HG03460 (cell line): ENCODE data around the gene GNG3.
"Not testable (repeated sequence)": the region's sequence is repeated elsewhere in the genome, so short reads cannot be mapped to it uniquely, and the experiment has no call there.

Experiments used
- ATAC-seq: cut with Tn5 transposase; IDR thresholded peaks from one replicate; pipeline ENCODE4 v1.9.1; 2021; ENCODE audit not compliant: unreplicated experiment

GNG3 gene

GRCh38 chr11:62716206-62716605 is 8.7 kb downstream of the GNG3 start:
- no peak for ATAC-seq

DNA sequence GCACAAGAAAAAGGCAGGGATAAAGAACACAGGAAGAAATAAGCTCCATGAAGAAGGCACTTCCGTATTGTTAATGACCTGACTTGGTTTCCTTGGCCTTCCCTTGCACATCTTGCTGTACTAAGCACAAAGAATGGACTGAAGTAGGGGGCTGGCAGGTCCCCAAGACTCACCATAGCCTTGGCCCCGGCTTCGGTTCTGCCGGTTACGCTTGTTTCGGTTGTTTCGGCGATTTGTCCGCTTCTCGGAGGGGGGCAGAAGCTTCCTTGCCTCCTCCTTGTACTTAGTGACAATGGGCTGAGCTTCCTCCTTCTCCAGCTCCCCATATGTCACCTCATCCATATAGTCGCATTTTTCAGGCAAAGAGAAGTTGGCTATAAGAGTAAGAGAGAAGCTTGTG is 9.3 kb downstream of the GNG3 start:
- no peak for ATAC-seq

DNA sequence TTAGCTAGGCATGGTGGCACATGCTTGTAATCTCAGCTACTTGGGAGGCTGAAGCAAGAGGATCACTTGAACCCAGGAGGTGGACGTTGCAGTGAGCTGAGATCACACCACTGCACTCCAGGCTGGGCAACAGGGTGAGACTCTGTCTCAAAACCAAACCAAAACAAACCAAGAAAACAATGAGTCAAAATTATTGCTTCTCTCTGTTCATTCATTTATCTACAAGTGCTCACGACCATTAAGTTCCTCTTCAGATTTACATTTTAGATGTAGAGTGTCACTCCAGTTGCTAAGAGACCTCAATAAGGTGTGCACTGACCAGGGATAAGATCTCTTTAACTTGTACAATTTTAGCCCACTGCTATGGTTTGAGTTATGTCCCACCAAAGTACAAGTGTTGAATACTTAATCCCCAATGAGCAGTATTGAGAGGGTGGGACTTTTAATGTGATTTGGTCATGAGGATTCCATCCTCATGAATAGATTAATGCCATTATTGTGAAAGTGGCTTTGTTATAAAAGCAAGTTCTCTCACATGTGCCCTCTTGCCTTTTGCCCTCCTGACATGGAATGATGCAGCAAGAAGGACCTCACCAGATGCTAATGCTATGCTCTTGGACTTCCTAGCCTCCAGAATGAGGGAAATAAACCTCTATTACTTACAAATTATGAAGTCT is 12.0 kb downstream of the GNG3 start:
- ATAC-seq = no peak

GRCh38 chr11:62721994-62722393 is 14.5 kb downstream of the GNG3 start:
- no peak for ATAC-seq

DNA sequence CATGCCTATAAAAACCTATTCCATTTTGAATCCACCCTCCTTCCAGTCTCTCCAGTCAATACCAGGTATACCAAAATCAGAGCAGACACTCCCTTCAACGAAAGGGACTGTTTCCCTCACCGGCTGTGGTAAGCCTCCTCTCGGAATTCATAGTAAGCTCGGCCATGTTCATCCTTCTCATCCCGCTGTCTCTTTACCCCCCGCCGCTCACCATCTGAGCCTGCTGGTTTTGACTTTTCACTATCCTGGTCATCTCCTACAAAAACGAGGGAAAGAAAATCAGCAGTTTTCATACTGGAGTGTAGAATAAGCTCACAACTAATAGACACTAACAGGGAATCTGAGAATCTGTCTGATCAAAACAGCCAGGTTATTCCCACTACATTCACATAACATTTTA is 16.7 kb downstream of the GNG3 start:
- no peak for ATAC-seq

DNA sequence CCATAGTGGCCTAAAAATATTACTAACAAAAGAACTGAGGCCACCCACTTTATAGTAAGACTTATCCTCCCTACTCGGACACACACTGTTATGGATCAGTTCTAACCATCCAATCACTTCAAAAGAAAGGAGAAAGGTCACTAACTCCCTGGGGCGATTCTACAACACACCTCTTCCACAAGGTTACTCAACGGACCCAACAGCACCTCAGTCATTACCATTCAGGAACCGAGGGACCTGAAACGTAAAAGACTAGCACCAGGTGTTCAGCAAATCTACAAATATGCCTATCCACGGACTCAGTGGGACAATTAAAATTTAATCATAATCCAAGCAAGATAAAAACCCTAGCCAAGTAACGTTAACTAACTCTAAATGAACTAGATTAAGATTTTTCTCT is 18.2 kb downstream of the GNG3 start:
- ATAC-seq = no peak

GRCh38 chr11:62726156-62726914 is 18.9 kb downstream of the GNG3 start:
- no peak for ATAC-seq

GRCh38 chr11:62726915-62727164 is 19.4 kb downstream of the GNG3 start:
- ATAC-seq = no peak

DNA sequence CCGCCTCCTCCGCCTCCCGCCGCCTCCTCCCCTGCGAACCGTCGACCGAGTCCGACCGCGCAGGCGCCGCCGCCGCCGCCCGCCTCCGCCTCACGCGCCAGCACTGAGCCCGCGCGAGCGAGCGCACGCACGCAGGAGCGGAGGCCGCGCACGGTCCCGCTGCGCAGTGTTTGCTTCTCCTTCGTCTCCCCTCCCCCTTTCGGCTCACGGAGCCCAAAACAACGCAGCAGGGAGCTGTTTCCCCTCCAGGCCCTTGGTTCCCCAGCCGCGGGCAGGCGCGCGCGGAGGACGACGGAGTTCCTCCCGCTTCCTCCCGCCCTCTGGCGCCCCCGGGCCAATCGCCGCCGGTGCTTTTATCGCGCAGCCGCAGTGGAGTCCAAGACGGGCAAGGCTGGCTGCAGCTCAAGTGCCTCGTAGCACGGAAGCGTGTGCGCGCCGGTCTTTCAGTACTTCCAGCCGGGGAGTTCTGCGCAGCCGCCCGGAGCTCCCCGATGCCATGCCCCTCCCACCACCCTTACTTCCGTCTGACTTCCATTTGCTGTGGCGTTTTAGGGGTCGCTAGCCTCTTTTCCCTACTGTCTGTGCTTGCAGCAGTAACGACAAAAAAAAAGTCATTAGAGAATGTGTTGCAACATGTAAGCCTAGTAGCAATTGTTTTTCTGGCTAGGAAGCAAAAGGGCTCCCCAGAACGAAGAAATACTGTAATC is 19.8 kb downstream of the GNG3 start, which contains the start of gene HNRNPUL2:
Gene HNRNPUL2, minus strand, starts transcription at position 293 of the 707 bp plus-strand sequence. CDS start 301 bp downstream, outside the sequence.
- ATAC-seq = peak; percentile 64

- ATAC-seq = peak; percentile 47
Observed at GRCh38 chr11:62727872-62728170, 20.3 kb downstream of the GNG3 start.

DNA sequence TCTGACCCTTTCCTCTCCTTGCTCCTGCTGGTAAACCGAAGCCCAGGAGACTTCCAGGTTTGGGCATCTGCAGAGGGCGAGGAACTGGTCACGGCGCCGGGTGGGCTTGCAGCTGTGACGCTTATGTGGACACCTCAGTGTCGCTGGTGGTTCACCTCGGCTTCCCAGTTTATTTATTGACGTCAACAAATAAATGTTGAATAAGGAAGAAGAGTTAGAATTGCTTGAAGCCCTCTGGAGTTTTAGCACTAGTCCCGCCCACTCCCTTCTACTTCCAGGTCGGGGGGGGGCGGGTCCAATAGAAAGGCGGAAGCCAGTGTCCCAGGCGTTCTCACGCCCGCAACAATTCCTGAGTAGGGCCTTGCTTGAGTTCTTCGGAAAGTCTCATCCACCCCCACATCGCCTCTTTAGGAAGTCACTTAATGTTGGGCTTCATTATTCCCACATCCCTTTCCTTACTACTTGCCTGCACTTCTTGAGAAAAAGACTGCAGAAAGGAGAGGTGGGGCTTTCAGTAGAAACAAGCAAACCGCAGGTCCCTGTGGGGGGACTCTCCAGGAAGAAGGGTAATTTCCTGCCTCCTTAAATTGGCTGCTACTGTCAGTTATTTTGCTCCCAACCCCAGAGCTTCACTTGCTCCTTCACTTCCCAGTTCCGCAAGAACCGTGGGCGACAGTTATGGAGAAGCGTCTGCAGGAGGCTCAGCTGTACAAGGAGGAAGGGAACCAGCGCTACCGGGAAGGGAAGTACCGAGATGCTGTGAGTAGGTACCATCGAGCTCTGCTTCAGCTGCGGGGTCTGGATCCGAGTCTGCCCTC is 20.9 kb downstream of the GNG3 start, which contains the start of gene TTC9C:
Gene TTC9C, plus strand, starts transcription at position 316 of the 818 bp plus-strand sequence. Its CDS starts 363 bp downstream, at position 679.
- ATAC-seq = peak; percentile 19

GRCh38 chr11:62730076-62730475 is 22.6 kb downstream of the GNG3 start:
- ATAC-seq = not testable (repeated sequence)

DNA sequence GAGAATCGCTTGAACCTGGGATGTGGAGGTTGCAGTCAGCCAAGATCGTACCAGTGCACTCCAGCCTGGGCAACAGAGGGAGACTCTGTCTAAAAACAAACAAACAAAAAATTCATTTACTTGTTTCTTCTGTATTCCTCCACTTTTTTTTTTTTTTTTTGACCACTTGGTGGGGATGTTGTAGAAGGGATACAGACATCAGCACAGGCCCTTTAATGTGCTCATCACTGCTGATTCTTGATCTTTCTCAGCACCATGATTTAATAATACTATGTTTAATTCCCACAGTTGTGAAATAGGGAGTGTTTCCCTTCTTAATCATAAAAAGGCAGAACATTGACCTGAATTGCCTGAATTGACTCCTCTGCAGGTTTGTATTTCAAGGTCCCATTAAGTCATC is 25.4 kb downstream of the GNG3 start:
- no peak for ATAC-seq

DNA sequence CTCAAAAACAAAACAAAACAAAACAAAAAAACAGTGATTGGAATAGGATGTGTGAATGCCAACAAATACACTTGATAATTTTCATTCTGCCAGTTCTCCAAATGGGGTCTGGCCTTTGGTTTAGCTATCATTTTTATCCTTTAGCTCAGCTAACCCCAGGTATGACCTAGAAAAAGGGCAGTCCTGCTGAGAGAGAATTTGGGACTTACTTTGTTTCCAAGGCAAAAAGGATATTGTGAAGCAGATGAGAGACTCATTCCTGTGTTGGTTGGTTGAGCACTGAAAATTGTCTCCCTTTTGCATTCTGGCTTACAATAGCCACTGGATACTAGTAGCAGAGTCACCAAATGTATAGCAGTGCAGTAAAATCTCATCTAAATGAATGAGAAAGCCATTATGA is 29.7 kb downstream of the GNG3 start:
- no peak for ATAC-seq

- ATAC-seq = no peak
Observed at GRCh38 chr11:62747475-62748160, 40.1 kb downstream of the GNG3 start.

- not testable (repeated sequence) for ATAC-seq
Observed at GRCh38 chr11:62749931-62750330, 42.5 kb downstream of the GNG3 start.

GRCh38 chr11:62752177-62752785 is 44.8 kb downstream of the GNG3 start:
- no peak for ATAC-seq

- ATAC-seq = no peak
Observed at GRCh38 chr11:62752994-62753735, 45.7 kb downstream of the GNG3 start.

GRCh38 chr11:62753736-62754603 is 46.5 kb downstream of the GNG3 start, which contains the start of gene ZBTB3:
Gene ZBTB3 (minus strand): TSS chr11:62754160. CDS start chr11:62753664, 496 bp downstream.
- ATAC-seq = peak; percentile 97
